Vagina (tissue), 2 donors: ENCODE data around the gene NXF1.

Experiments
- CTCF ChIP-seq, 3 experiments: fragments of 450-650 bp in 2 of 3; fragments of 200-600 bp in 1 of 3; sonication (generic) in 1 of 3; IDR thresholded peaks; one replicate each; pipeline ENCODE4 v1.5.1; 2017 to 2019; ENCODE audit warnings: antibody characterized with exemption in 3 of 3, mild to moderate bottlenecking in 2 of 3, moderate library complexity in 2 of 3
- POLR2A ChIP-seq, 2 donors: fragments of 450-650 bp; IDR thresholded peaks; one replicate each; pipeline ENCODE4 v1.6.1; 2017; ENCODE audit warnings: antibody characterized with exemption in 2 of 2, mild to moderate bottlenecking in 2 of 2, moderate library complexity in 2 of 2
- POLR2AphosphoS5 ChIP-seq, 2 donors: sonication (generic); formaldehyde crosslinking; IDR thresholded peaks; one replicate each; pipeline ENCODE4 v1.9.0; 2017; ENCODE audit warnings: antibody characterized with exemption in 2 of 2, mild to moderate bottlenecking in 2 of 2, low read depth in 1 of 2; ENCODE audit not compliant: insufficient read depth in 1 of 2

GRCh38 chr11:62799486-62799885 lies 5.8 kb downstream of the NXF1 start:
- TF ChIP-seq CTCF (IDR thresholded peaks at IDR 0.05) (no peak), POLR2A (IDR thresholded peaks at IDR 0.05) (no peak), POLR2AphosphoS5 (IDR thresholded peaks at IDR 0.05; ENCODE audit: insufficient read depth in 1 of 2, low read depth in 1 of 2) (no peak)
